Measurements from ENCODE around the gene OLFML1. TPM values are rescaled to one million over a fixed set of nuclear protein-coding genes. Genes with fewer than 3 reads are reported as not detected.

The OLFML1 gene
- total and polyA plus RNA-seq, 2 donors, result 0.39 to 2.2 TPM

DNA sequence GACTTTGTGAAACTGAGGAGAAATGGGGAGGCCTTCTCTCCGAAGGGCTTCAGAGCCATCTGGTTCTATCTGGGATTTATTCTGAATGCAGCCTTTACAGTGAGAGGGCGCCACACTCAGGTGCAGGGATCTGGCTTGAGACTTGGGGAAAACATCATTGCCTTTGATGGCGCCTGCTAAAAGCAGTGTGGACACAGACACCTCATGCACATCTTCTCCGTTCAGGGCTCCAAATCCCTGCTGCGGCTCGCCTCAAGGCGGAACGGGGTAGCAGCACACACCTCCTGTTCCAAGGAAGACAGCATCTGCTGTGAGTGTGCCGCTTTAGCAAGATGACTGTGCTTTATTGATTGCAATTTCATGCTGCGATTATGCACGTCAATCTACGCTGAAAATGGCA, 37.1 kb upstream of the OLFML1 start:
- Histone ChIP-seq H3K27ac (ENCODE audit: low read depth in 1 of 2, low read length in 1 of 2) (no peak overlapping the region), H3K27me3 (ENCODE audit: control insufficient read depth in 2 of 2, insufficient read depth in 1 of 2, low read length in 1 of 2) (no peaks in the 10 kb centered on the region), H3K4me1 (ENCODE audit: control insufficient read depth in 2 of 2, insufficient read depth in 2 of 2, low read length in 2 of 2) (no peaks in the 10 kb centered on the region), H3K9me3 (ENCODE audit: control insufficient read depth in 2 of 2, insufficient read depth in 1 of 2, low read length in 1 of 2) (no peaks in the 10 kb centered on the region), H3K4me3 (ENCODE audit: low read length in 2 of 2) (no peak overlapping the region), H3K36me3 (ENCODE audit: control insufficient read depth in 2 of 2, insufficient read depth in 2 of 2, low read length in 1 of 2) (no peaks in the 10 kb centered on the region)
- WGBS, result 91% methylated on average over 12 of the region's 12 CpGs
- no peak for DNase-seq (ENCODE audit: low read depth in 6 of 9, low spot score in 9 of 9)

DNA sequence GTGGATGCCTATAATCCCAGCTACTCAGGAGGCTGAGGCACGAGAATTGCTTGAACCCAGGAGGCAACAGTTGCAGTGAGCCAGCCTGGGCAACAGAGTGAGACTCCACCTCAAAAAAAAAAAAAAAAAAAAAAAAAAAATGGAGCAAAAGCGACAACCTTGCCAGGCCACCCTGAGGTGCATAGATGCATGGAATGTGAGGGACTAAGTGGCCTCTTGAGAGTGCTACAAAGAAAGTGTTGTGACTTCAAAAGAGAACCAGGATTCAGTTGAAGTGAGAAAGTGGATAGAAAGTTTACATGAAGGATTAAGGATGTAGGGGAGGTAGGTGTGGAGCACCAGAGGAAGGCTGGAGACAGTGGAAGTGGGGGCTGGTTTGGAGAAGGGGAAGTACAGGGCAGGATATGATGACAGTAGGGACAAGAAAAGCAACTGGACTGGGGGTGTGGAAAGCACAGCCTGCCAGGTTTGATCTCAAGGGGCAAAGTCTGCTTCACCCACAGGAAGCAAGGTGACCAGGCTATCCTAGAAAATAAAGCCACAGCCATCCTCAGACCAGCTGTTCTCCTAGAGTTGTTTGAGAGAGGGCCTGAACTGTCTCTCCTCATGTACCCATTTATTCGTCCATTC, 36.0 kb upstream of the OLFML1 start:
- H3K36me3 ChIP-seq (ENCODE audit: control insufficient read depth in 2 of 2, insufficient read depth in 2 of 2, low read length in 1 of 2), result no peaks in the 10 kb centered on the region
- WGBS, result 94% methylated on average over 3 of the region's 3 CpGs
- DNase-seq (ENCODE audit: low read depth in 6 of 9, low spot score in 9 of 9), result no peak
- no peaks in the 10 kb centered on the region for H3K27me3 ChIP-seq (ENCODE audit: control insufficient read depth in 2 of 2, insufficient read depth in 1 of 2, low read length in 1 of 2)
- no peak overlapping the region for H3K4me3 ChIP-seq (ENCODE audit: low read length in 2 of 2)
- H3K4me1 ChIP-seq (ENCODE audit: control insufficient read depth in 2 of 2, insufficient read depth in 2 of 2, low read length in 2 of 2), result no peaks in the 10 kb centered on the region
- H3K9me3 ChIP-seq (ENCODE audit: control insufficient read depth in 2 of 2, insufficient read depth in 1 of 2, low read length in 1 of 2), result no peaks in the 10 kb centered on the region
- H3K27ac ChIP-seq (ENCODE audit: low read depth in 1 of 2, low read length in 1 of 2), result no peak overlapping the region

DNA sequence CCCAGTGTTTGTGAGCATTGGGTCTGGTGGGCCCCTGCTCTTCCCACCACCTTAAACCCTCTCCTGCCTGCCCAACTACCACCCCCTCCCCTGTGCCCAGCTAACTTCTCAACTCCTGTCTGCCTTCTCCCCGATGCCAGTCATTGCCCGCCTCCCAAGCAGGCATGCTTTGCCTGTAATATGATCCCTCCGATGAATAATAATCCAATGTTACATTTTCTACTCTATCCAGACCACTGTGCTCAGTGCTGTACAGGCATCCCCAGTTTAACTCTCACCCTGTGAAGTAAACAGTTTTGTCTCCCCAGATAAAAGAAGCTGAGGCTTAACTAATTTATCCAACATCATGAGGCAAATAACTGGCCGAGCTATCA, 35.5 kb upstream of the OLFML1 start:
- no peak for DNase-seq (ENCODE audit: low read depth in 6 of 9, low spot score in 9 of 9)
- H3K4me3 ChIP-seq (ENCODE audit: low read length in 2 of 2), result no peak overlapping the region
- 95% methylated on average over 4 of the region's 4 CpGs for WGBS
- H3K27ac ChIP-seq (ENCODE audit: low read depth in 1 of 2, low read length in 1 of 2), result no peak overlapping the region
- no peaks in the 10 kb centered on the region for H3K9me3 ChIP-seq (ENCODE audit: control insufficient read depth in 2 of 2, insufficient read depth in 1 of 2, low read length in 1 of 2)
- no peaks in the 10 kb centered on the region for H3K4me1 ChIP-seq (ENCODE audit: control insufficient read depth in 2 of 2, insufficient read depth in 2 of 2, low read length in 2 of 2)
- no peaks in the 10 kb centered on the region for H3K36me3 ChIP-seq (ENCODE audit: control insufficient read depth in 2 of 2, insufficient read depth in 2 of 2, low read length in 1 of 2)
- H3K27me3 ChIP-seq (ENCODE audit: control insufficient read depth in 2 of 2, insufficient read depth in 1 of 2, low read length in 1 of 2), result no peaks in the 10 kb centered on the region

DNA sequence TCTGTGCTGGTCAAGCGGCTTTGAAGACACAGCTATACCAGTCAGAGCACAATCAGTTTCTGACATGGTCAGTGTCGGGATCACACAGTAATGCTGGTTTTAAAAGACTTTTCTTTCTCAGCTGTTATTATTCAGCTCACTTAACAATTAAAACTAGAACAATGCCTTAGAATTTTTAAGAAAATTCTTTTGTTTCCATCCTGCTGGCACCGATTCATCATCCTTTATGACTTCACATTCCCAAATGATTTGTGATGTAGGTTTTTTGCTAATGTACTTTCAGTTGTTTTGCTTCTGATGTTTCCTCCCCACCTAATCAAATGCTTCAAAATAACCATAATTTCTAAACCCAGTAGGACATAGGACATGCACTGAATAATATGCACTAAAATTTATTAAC, 34.5 kb upstream of the OLFML1 start:
- no peak for DNase-seq (ENCODE audit: low read depth in 6 of 9, low spot score in 9 of 9)
- H3K36me3 ChIP-seq (ENCODE audit: control insufficient read depth in 2 of 2, insufficient read depth in 2 of 2, low read length in 1 of 2), result no peaks in the 10 kb centered on the region
- no peaks in the 10 kb centered on the region for H3K27me3 ChIP-seq (ENCODE audit: control insufficient read depth in 2 of 2, insufficient read depth in 1 of 2, low read length in 1 of 2)
- H3K27ac ChIP-seq (ENCODE audit: low read depth in 1 of 2, low read length in 1 of 2), result no peak overlapping the region
- H3K9me3 ChIP-seq (ENCODE audit: control insufficient read depth in 2 of 2, insufficient read depth in 1 of 2, low read length in 1 of 2), result no peaks in the 10 kb centered on the region
- no peak overlapping the region for H3K4me3 ChIP-seq (ENCODE audit: low read length in 2 of 2)
- no peaks in the 10 kb centered on the region for H3K4me1 ChIP-seq (ENCODE audit: control insufficient read depth in 2 of 2, insufficient read depth in 2 of 2, low read length in 2 of 2)
- WGBS, result 94% methylated on average over 3 of the region's 3 CpGs

DNA sequence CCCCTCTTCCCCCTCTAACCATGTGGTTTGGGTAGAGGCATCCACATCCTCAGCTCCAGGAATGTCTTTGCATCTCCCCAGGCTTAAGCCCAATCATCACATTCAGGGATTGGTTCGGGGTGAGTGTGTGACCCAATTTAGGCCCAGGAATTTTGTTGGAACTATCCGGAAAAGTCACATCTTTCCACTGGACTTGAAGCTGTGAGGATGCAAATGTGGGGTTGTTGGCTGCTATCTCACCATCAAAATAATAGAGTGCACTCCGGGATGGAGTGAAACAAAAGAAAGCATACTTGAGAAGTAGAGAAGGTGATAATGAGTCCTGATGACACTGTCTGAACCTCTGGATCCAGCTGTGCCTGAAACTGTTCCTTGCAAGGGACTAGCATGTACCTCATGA, 33.8 kb upstream of the OLFML1 start:
- Histone ChIP-seq H3K4me3 (ENCODE audit: low read length in 2 of 2) (no peak overlapping the region), H3K27ac (ENCODE audit: low read depth in 1 of 2, low read length in 1 of 2) (no peak overlapping the region), H3K27me3 (ENCODE audit: control insufficient read depth in 2 of 2, insufficient read depth in 1 of 2, low read length in 1 of 2) (no peaks in the 10 kb centered on the region), H3K9me3 (ENCODE audit: control insufficient read depth in 2 of 2, insufficient read depth in 1 of 2, low read length in 1 of 2) (no peaks in the 10 kb centered on the region), H3K4me1 (ENCODE audit: control insufficient read depth in 2 of 2, insufficient read depth in 2 of 2, low read length in 2 of 2) (no peaks in the 10 kb centered on the region), H3K36me3 (ENCODE audit: control insufficient read depth in 2 of 2, insufficient read depth in 2 of 2, low read length in 1 of 2) (no peaks in the 10 kb centered on the region)
- DNase-seq (ENCODE audit: low read depth in 6 of 9, low spot score in 9 of 9), result no peak
- 91% methylated on average over 3 of the region's 3 CpGs for WGBS

DNA sequence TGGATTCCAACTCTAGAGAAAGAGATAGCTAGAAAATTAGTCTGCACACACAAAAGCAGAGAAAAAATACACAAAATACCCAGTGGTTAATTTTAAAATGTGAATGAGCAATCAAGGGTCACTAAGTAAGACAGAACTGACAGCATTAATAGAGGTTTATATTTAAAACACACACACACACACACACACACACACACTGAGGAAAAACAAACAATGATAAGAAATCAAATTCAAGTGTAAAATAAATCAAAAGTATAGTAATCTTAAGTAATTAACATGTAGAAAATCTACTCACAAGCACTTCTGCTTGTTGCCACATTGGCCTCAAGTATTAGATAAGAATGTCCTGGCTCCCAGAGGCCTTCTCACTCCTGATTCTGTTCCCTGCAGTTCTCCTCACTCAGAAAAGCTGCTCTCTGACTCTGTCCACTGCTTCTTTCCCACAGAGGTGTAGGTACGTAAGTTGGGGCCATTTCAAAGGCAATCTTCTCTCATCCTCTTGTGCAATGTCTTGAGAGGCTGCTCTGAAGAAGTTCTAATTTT, 33.3 kb upstream of the OLFML1 start:
- Histone ChIP-seq H3K4me3 (ENCODE audit: low read length in 2 of 2) (no peak overlapping the region), H3K27ac (ENCODE audit: low read depth in 1 of 2, low read length in 1 of 2) (no peak overlapping the region), H3K4me1 (ENCODE audit: control insufficient read depth in 2 of 2, insufficient read depth in 2 of 2, low read length in 2 of 2) (no peaks in the 10 kb centered on the region), H3K9me3 (ENCODE audit: control insufficient read depth in 2 of 2, insufficient read depth in 1 of 2, low read length in 1 of 2) (no peaks in the 10 kb centered on the region), H3K36me3 (ENCODE audit: control insufficient read depth in 2 of 2, insufficient read depth in 2 of 2, low read length in 1 of 2) (no peaks in the 10 kb centered on the region), H3K27me3 (ENCODE audit: control insufficient read depth in 2 of 2, insufficient read depth in 1 of 2, low read length in 1 of 2) (no peaks in the 10 kb centered on the region)
- DNase-seq (ENCODE audit: low read depth in 6 of 9, low spot score in 9 of 9), result no peak
- 90% methylated on average over 1 of the region's 1 CpG for WGBS

DNA sequence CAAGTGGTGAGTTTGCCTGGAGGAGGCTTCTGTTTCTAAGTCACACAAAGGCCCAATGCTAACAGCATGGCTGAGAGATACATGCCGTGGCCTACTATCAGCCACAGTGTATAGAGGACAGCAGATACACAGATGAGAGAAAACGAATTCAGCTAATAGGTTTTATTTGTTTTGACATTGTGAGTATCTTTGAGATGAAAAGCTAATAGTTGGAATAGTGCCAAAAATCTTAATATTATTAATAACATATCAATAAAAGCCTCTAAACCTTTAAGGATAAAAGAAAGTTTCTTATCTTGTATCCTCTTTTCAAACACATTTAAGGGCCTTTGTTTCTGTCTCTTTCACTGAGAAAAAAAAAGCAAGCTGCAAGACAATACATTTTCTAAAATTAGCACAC, 30.5 kb upstream of the OLFML1 start:
- no peaks in the 10 kb centered on the region for H3K27me3 ChIP-seq (ENCODE audit: control insufficient read depth in 2 of 2, insufficient read depth in 1 of 2, low read length in 1 of 2)
- 94% methylated on average over 2 of the region's 2 CpGs for WGBS

DNA sequence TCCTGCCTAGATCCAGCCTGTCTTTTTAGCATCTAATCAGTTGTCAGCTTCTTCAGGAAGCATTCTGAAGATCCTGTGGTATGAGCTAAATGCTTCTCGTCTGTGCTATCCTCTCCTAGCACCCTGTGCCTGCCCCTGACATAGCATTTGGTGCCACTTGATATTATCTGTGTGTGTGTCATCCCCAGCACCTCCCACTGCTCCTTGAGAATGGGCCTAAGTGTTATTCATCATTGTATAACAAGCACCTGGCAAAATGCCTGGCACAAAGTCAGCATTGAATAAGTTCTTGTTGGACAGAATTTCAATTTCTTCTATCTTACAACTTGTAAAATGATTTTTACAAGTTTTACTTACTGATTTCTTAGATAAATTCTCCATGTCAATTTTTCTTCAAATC, 28.1 kb upstream of the OLFML1 start:
- Histone ChIP-seq H3K4me1 (ENCODE audit: control insufficient read depth in 2 of 2, insufficient read depth in 2 of 2, low read length in 2 of 2) (no peaks in the 10 kb centered on the region), H3K36me3 (ENCODE audit: control insufficient read depth in 2 of 2, insufficient read depth in 2 of 2, low read length in 1 of 2) (no peaks in the 10 kb centered on the region), H3K4me3 (ENCODE audit: low read length in 2 of 2) (no peak overlapping the region), H3K27ac (ENCODE audit: low read depth in 1 of 2, low read length in 1 of 2) (no peak overlapping the region), H3K9me3 (ENCODE audit: control insufficient read depth in 2 of 2, insufficient read depth in 1 of 2, low read length in 1 of 2) (no peaks in the 10 kb centered on the region), H3K27me3 (ENCODE audit: control insufficient read depth in 2 of 2, insufficient read depth in 1 of 2, low read length in 1 of 2) (no peaks in the 10 kb centered on the region)
- no peak for DNase-seq (ENCODE audit: low read depth in 6 of 9, low spot score in 9 of 9)
- WGBS, result 82% methylated on average over 1 of the region's 1 CpG

More for the DNA sequence above, 30.5 kb upstream of the OLFML1 start:
- Histone ChIP-seq H3K9me3 (ENCODE audit: control insufficient read depth in 2 of 2, insufficient read depth in 1 of 2, low read length in 1 of 2) (no peaks in the 10 kb centered on the region), H3K4me3 (ENCODE audit: low read length in 2 of 2) (no peak overlapping the region), H3K36me3 (ENCODE audit: control insufficient read depth in 2 of 2, insufficient read depth in 2 of 2, low read length in 1 of 2) (no peaks in the 10 kb centered on the region), H3K4me1 (ENCODE audit: control insufficient read depth in 2 of 2, insufficient read depth in 2 of 2, low read length in 2 of 2) (no peaks in the 10 kb centered on the region), H3K27ac (ENCODE audit: low read depth in 1 of 2, low read length in 1 of 2) (no peak overlapping the region)
- DNase-seq (ENCODE audit: low read depth in 6 of 9, low spot score in 9 of 9), result no peak

DNA sequence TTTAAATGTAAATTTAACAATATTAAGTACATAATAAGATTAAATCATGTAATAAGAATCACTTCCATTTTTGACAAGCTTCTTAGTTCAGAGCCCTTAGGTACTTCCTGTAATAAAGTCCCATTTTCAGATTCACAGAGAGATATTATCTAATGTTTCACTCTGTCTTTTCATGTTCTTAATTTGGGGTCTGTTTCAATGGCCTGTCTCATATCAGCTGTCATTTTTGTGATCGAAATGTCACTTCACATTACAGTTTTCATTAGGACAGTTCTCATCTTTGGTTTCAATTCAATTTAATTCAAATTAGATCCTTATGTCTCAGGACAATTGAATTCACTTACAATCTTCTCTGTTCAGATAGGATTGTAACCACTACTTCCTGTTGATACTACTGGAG, 22.6 kb upstream of the OLFML1 start:
- WGBS, result 92% methylated on average over 1 of the region's 1 CpG
- no peak overlapping the region for H3K27ac ChIP-seq (ENCODE audit: low read depth in 1 of 2, low read length in 1 of 2)
- no peaks in the 10 kb centered on the region for H3K27me3 ChIP-seq (ENCODE audit: control insufficient read depth in 2 of 2, insufficient read depth in 1 of 2, low read length in 1 of 2)
- no peaks in the 10 kb centered on the region for H3K4me1 ChIP-seq (ENCODE audit: control insufficient read depth in 2 of 2, insufficient read depth in 2 of 2, low read length in 2 of 2)
- no peaks in the 10 kb centered on the region for H3K9me3 ChIP-seq (ENCODE audit: control insufficient read depth in 2 of 2, insufficient read depth in 1 of 2, low read length in 1 of 2)
- DNase-seq (ENCODE audit: low read depth in 6 of 9, low spot score in 9 of 9), result no peak
- no peak overlapping the region for H3K4me3 ChIP-seq (ENCODE audit: low read length in 2 of 2)
- H3K36me3 ChIP-seq (ENCODE audit: control insufficient read depth in 2 of 2, insufficient read depth in 2 of 2, low read length in 1 of 2), result no peaks in the 10 kb centered on the region

Measured in thymus (tissue), 11 donors.